ENCODE data around the gene NKX2-2.

The NKX2-2 gene

DNA sequence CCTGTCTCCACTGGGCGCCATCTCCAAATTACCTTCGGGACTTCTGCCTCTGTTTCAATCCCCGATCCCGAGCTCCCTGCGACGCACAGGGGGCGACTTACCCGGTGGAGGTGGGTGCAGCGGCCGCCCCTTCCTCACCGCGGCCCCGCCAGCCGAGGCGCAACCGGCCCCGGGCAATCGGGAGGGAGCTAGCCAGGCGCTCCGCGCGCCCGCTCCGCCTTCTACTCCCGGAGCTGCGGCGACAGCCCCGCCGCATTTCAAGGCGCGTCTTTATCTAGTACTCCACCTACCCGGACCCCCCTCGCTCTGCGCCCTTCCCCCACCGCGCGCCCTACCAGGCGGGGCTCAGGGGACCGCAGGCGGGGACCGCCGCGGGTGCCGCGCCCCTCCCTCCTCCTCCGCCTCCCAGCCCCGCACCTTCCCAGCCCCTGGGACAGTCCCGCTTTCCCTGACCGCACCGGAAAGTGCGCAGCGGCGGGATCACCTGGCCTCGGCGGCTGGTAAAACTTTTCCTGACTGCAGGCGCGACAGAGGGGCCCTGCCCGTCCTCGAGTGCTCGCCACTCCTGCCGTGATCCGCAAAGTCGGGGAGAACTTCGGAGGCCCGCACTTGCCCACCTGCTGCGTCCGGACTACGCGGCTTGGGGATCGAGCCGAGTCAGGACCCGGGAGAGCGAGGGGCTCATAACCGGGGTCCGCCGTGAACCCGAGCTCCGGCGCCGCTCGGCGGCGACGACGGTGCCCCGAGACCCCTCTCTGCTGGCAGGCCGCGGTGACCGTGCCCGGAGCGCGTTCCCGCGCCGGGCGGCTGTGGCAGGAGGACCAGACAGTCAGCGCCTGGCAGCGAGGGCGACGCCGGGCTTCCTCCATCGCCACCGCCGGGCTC lies 8.0 kb upstream of the NKX2-2 start:
- DNase-seq: no peak

DNA sequence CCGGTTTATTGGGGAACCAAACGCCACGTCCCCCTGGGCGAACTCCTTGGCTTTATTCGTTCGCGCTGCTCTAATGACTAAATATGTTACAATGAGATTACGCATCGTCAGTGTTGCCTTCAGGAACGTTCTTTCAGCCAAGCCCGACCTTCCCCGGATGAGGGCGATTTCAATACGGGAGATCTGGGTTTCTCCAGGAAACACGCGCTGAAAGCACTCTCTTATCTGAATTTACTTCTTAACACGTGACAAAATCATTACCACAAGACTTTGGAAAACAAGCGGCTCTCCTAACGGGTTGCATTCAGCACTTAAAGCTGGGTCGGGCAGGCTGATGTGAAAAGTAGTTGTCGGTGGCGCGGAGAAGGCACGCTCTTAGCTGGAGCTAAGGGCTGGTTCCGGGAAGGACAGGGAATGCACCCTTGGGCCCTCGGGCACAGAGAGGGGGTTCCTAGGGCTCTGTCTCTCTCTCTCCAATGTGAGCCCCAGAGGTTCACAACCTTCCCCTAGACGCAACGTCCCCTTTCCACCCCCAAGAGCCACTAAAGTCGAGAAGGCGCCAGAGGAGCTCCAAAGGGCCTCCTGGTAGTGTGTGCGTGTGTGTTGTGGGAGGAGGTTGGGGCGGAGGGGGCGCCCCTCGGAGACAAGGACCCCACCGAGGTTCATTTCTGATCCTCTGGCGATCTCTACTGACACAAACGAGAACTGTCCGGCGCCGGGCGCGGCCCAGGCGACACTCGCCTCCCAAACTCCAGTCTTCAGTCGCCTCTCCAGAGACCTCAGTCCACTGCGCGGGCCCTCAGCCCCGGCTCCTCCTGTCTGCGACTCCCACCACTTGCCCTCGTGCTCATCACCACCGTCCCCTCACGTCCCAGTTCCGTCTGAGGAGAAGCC lies 7.1 kb upstream of the NKX2-2 start:
- DNase-seq: no peak

DNA sequence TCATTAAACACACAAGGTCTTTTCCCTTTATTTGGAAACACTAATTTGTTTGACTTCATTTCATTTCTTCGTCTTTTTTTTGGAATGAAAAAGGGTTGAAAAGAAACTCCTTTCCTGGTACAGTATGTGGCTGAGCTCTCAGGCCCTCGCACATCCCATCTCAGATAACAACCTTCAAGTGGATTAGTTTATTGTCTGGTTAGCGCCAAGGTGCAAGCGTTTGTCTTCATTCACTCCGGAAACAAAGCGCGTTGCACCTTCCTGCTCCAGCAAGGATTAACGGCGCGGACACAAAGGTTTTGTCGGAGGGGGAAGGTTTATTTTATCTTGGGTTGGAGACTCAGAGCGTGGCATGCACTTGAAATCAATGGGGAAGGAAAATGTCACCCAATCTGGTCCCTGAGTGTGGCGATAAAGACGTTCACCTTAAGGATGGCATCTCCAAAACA lies 5.3 kb upstream of the NKX2-2 start:
- DNase-seq: no peak

DNA sequence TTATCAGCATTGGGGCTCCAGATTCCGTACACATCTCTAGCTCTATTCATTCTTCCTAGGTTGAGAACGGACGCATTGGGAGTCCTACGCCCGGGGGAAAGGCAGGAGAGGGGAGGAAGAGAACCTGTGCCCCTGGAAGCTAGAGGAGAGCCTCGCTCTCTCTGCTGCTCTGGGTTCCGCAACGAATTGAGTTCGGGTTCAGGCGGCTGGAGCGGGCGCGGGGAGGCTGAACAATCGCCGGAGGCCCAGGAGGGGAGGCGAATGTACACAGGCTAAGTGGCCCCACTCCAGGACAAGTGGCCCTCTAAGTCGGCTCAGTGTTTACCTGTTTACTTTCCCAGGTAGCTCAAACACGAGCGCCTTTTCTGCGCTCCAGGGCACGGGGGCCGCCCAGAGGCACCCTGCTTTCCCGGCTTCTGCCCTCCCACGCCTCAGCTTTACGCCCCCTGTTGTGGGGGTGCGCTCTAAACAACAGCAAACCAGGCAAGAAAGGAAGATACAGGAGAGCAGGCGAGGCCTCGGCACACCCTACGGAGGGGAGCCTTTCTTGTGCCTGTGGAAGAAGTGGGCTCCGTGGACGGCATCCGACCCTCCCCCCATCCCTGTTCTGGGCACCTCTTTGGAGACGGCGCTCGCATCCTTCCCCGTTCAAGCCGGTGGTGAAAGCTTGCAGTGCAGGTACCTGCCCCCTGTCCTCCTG lies 4.6 kb upstream of the NKX2-2 start:
- no peak for DNase-seq

DNA sequence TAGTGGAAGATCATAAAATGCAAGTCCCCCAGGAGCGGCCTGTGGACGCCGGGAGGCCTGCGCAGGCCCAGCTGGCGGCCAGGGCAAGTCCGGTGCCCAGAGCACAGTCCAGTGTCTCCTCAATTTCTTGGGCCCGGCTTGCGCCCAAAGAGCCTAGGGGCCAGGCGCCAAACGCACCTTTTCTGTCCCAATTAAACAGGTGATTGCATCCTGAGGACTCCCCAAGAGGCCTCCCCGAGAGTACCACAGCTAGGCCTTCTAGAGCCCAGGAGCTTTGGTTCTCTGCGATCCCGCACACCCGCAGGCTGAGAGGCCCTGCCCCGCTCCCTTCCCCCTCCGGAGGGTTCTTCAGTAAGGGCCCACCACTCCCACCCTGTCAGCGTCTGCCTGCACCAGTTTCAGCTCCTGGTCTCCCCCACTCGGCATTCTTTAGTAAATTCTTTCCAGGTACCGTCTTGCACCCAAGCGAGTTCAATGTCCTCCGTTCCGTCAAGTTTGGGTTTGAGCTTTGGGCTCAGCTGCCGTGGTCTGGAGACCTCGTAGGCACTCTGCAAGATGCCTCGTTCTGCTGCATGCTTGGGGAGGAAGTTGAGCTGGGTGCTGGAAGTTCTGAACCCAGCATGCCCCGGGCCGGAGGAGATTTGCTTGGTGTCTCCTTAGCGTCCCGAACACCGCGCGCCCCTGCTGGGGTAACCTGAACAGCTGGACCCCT lies 3.9 kb upstream of the NKX2-2 start:
- DNase-seq: no peak

DNA sequence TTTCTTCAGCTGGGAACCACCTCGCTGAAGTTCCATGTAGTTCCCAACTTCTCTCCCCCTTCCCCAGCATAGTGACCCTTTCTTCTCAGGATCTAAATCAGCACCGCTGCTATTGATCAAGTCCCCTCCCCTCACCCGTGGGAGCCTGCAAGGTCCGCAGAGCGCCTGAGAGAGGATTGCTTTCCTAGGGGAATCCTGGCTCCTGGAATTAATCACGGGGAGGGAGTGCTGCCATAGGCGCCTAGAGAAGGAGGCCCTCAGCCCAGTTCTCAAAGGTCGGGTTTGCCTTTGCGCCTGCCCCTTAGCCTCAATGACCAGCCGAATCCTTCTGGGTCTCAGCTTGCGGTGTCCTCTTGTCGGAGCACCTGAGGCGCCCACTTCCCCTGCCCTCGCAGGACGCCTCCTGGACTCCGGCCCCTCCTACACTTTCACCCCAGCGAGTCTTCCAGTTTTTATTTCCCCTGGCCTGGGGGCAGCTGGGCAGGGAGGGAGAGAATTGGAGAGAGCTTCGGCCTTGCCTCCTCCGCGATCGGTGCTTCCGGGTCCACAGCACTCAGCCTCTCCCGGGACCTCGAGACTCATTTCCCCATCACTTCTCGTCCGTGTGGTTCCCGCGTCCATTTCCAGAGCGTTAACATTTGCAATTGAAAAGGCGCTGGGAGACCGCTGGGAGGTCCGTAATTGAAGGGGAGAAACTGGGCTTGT lies 3.1 kb upstream of the NKX2-2 start:
- no peak for DNase-seq

DNA sequence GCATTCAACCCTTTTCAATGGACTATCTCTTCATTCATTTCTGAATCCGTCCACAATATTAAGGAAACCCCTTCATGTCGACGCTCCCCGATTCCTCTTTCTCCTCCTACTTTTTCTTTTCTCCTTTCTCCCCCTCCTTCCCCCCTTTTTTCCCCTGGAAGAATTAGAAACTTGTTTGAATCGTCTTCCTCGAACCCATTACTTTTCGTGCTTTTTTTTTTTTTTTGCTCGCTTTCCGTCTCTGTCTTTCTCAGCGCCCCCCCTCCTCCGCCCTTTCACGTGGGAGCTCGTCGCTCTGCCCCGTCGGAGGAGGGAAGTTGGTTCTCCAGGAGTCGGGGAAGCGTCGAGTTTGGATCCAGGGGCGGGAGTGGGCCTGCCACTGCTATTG lies 2.3 kb upstream of the NKX2-2 start:
- no peak for DNase-seq

DNA sequence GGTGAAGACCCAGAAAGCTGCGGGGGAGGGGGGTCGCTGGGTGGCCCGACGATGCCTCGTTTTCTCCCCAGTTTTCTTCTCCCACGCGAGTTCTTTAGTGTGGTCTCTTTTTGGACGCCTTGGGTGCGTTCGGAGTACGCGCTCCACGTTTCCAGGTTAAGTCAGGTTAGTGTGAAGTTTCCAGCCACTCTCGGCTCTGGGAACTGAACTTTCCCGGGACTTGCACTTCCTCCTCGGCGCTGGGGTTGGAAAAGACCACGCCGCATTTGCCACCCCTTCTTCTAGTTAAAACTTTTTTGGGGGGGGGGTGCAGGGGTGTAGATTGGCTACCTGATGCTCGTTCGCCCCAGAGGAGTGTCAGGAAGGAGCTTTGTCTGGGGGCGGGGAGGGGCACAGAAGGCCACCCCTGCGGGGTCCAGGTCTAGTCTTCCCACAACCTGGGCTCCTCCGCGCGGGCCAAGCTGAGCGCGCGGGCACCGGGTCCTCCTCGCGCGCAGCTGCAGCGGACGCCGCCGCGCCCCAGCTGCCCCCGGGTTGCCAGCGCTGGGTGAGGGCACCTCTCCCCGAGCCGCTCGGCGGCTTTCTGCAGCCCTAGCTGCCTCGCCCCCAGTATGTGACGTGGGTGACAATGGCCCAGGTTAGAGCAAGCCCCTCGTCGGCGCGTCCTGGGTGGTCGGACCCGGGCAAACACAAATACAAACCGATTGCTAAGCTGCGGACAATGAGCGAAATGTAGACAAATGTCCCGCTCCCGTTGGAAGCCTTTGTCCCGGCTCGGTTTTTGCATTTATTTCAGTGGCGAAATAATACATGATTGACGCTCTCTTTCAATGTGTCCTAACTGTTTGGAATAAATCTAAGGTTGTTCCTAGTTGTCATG lies 1.7 kb upstream of the NKX2-2 start:
- no peak for DNase-seq

DNA sequence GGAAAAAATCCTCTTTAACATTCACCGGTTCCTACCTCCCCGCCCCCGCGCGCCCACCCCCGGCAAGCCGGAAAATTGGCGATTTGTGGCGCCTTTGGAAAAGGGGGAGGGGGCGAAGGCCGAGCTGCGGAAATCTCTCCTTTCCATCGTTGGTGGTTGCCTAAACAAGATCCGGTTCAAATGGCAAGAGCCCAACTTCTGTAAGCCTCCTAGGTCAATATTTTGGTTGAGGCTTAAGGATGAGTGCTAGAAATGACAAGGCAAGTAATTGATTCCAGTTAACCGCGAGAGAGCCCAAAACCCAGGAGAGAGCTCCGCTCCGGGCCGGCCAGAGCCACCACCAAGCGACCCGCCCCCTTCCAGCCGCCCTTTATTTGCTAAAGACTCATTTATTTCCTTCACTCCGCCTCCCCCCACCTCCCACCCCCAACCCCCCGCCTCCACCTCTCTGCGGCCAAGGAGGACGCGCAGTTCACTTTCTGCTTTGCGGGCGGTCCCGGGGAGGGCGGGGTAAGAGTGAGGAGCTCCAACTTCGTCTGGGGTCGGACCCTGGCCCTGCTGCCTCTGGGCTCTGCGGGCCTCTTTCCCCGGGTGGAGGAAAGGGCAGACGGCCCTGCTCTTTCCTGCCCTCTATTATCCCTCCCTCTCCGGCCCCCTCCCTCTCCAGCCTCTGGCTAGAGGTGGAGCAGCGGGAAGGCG lies 838 bp upstream of the NKX2-2 start:
- DNase-seq: no peak

DNA sequence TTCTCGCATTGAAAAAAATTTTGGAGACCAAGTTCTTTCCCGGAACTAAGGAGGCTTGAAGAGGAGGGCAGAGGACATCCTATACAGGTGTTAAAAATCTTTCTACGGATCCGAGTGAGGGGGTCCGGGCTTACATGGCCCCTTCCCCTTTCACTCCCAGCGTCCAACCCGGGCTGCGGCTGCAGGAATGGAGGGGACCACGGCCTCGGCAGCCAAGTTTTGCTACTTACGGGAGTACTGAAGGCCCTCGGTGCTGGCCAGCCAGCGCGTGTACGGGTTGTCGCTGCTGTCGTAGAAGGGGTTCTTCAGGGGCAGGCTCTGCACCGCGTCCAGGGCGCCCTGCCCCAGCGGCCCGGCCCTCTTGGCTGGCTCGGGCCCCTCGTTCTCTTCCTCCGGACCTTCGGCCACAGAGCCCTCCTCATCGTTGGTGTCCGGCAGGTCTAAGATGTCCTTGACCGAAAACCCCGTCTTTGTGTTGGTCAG lies 642 bp downstream of the NKX2-2 start:
- DNase-seq: no peak

DNA sequence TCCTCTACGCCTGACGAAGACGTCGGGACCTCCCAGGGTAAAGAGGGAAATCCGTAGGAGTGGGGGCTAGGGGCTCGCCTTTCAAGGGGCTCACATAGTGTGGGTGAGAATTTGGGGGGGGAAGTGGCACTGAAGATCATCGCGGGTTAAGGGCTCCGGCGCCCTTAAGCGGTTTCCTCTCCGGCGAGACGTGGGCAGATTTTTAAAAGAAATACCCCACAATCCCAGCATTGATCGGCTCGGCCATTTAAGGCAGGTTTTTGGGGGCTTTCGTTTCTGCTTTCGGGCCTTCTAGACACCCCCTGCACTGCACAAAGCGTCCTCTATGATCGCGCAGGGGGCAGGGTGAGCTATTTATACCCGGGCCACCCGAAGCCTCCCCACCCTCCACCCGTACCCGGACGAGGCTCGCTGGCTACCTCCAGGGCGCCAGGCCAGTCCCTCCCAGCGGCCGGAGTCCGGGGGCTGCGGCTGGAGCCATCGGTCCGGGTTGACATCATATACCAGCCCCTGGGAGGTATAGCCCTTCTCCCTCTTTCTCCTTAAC lies 1.2 kb downstream of the NKX2-2 start:
- DNase-seq: no peak

DNA sequence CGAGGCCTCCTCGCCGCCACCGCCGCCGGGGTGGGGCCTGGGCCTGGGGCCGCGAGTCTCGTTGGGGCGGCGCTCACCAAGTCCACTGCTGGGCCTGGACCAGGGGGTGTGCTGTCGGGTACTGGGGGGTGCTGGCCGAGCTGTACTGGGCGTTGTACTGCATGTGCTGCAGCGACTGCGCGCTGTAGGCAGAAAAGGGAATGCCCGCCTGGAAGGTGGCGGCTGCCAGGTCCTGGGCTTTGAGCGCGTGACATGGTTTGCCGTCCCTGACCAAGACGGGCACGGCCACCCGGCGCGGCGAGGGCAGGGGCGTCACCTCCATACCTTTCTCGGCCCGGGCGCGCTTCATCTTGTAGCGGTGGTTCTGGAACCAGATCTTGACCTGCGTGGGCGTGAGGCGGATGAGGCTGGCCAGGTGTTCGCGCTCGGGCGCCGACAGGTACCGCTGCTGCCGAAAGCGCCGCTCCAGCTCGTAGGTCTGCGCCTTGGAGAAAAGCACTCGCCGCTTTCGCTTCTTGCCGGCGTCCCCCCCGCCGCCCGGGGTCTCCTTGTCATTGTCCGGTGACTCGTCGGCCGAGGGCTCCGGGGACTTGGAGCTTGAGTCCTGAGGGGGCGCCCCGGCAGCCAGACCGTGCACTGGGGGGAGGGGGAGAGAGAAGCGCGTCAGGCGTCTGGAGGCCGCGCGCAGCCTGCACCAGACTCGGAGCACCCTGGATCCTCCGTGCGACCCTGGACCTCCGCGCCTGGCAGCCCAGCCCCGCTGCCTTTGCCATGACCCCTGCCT lies 1.8 kb downstream of the NKX2-2 start:
- DNase-seq: no peak

DNA sequence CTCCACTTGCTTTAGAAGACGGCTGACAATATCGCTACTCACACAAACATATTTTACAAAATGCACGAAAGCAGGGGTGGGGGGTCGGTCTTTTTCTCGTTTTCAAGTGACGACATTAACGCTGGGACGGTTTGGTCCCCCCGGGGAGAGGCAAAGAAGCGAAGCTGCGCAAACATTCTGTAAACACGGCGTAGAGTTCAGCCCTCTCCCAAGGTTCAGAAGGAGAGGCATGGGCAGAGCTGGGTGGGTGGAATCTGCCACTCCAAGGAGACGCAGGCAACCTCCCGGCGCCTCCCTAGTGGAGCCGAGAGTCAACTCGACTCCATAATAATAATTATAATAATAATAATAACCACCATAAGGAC lies 2.4 kb downstream of the NKX2-2 start:
- DNase-seq: no peak

DNA sequence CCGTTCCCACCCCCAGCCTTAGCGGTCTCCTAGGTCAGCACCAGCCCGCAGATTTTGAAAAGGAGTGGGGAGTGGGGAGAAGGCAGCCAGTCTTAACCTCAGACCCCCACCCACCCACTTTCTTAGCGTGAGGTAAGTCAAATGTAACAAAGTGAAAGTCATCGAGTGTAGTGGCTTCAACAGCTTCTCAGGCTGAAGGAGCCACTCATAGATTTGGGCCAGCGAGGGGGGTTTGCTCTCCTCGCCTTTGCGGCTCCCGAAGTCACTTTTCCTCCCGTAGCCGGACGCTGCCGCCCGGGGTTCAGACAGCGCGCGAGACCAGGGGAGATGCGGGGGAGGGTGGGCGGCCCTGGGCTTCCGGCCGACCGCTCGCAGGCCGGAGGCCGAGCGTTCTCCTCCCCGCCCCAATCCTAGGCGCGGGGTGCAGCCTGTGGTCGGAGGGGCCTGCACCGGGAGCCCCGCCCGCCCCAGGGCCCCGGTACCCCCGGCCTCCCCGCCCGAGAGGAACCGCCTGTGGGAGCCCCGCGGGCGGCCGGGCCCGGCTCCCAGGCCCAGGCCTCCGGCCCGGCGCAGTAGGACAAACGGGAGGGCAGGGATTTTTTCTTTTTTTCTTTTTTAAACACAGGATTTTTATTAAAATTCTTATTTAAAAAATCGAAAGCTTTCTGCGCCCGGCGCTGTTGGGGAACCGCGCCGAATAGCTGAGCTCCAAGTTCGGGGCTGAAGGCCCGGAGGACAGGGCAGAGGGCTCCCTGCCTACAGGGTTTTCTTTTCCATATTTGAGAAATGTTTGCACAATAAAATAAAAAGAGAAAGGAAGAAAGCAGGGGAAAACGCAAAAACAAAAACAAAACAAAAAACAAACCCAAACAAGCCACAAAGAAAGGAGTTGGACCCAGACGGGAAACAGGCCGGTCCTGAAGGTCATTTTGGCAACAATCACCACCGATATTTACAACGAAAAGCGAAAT lies 3.2 kb downstream of the NKX2-2 start:
- DNase-seq: no peak

DNA sequence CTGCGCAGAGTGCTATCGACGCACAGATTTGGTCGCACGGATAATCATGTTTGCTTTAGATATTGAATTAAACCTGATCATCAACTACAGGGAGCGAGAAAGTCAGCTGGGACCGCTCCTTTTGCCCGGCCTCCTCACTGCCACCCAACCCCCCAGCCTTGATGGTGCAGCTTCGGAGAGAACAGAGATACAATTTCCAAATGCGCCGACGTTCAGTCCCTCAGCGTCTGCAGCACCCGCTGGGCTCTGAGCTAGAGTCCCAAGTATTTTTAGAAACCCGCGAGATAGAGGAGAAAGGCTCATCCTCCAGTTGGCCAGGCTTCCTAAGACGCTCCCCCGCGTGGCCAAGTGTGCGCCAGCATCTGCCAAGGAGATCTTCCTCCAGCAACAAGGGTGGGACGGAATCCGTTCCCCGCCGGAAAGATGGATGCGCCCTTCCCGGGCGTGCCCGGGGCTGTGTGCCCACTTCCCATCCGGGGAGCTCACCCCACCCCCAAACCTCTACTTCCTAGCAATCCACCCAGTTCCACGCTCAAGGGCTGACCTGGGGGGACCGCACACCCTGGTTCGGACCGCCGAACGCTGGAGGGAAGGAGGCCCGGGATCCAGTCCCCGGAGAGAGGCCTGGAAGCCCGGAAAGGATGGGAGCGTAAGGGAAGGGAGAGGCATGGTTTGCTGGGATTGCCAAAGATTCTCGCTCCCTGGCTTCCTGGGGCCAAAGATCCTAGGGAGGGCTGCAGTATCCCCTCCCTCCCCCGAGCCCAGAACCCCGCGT lies 4.1 kb downstream of the NKX2-2 start:
- DNase-seq: no peak

DNA sequence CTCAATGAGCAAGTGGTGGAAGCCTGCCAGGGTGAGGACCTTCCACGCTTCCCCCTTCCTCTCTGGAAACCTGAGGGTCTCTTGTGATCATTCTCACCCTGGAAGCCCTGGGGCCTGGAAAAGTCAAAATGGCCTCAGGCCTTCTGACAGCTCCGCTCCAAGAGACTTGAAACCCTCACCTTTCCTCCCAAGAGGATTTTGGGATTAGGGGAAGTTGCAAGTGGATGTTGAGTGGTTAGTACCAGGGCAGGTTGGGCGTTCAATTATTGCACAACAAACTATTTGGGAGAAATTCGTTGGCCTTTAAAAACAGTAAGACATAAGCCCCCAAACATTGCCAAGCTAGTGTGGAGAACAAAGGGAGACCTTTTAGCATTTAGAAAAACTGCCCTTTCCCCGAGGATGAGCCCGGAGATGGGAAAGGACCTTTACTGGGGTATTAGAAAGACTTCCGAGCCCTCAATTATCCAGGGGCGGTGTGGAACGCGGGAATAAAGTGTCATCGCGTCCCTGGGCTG lies 4.7 kb downstream of the NKX2-2 start:
- no peak for DNase-seq

All from NCI-H524 treated with DMSO at 0.1 percent for 48 hours (cell line).